PFSK-1 (cell line): ENCODE measurements around the gene ZNF768.

Experiments
- FOXP2 ChIP-seq: optimal IDR thresholded peaks from 2 replicates; pipeline ENCODE3; 2011; ENCODE audit warnings: borderline replicate concordance, control low read depth, inconsistent platforms; ENCODE audit not compliant: insufficient read depth; ENCODE audit errors: extremely low read length, extremely low read depth
- POLR2AphosphoS5 ChIP-seq: IDR thresholded peaks from 2 replicates; pipeline ENCODE4 v1.6.1; 2012; ENCODE audit warnings: low read depth, mild to moderate bottlenecking, control low read depth, low read length, moderate library complexity
- REST ChIP-seq, 2 experiments: IDR thresholded peaks; 2 replicates each; pipeline versions ENCODE4 v1.6.1 to v1.8.0; 2011 to 2012; ENCODE audit warnings: low read depth in 2 of 2, low read length in 2 of 2, control low read depth in 1 of 2, inconsistent platforms in 1 of 2, mild to moderate bottlenecking in 1 of 2, moderate library complexity in 1 of 2; ENCODE audit not compliant: insufficient read depth in 1 of 2
- SIN3A ChIP-seq: IDR thresholded peaks from 2 replicates; pipeline ENCODE4 v1.6.1; 2012; ENCODE audit warnings: mild to moderate bottlenecking, low read length, moderate library complexity, borderline replicate concordance; ENCODE audit not compliant: insufficient read depth
- TAF1 ChIP-seq: IDR thresholded peaks from 2 replicates; pipeline ENCODE4 v1.6.1; 2012; ENCODE audit warnings: low read length, control low read depth, borderline replicate concordance; ENCODE audit not compliant: insufficient read depth

ZNF768 gene

DNA sequence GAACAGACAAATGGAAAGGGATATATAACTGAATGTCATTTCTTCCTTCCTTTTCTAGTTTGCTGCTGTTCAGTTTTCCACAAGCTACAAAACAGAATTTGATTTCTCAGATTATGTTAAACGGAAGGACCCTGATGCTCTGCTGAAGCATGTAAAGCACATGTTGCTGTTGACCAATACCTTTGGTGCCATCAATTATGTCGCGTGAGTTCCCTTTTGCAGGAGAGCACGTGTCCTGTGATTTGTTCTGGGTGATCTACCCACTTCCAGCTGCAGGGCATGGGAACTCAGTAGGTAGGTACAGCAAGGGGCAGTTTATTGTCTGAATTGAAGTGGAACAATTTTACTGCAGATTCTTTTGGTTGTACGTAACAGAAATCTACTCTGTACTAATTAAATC, 45.0 kb downstream of the ZNF768 start:
- no peak for TF ChIP-seq SIN3A
- no peak for TF ChIP-seq TAF1
- TF ChIP-seq FOXP2, result no peak
- no peak for TF ChIP-seq POLR2AphosphoS5
- no peak for TF ChIP-seq REST (IDR thresholded peaks at IDR 0.05; ENCODE audit: insufficient read depth in 1 of 2, low read depth in 2 of 2, low read length in 2 of 2)

GRCh38 chr16:30478766-30479478, 47.4 kb downstream of the ZNF768 start:
- TF ChIP-seq TAF1, result no peak
- TF ChIP-seq POLR2AphosphoS5, result no peak
- no peak for TF ChIP-seq FOXP2
- no peak for TF ChIP-seq SIN3A
- no peak for TF ChIP-seq REST (IDR thresholded peaks at IDR 0.05; ENCODE audit: insufficient read depth in 1 of 2, low read depth in 2 of 2, low read length in 2 of 2)

DNA sequence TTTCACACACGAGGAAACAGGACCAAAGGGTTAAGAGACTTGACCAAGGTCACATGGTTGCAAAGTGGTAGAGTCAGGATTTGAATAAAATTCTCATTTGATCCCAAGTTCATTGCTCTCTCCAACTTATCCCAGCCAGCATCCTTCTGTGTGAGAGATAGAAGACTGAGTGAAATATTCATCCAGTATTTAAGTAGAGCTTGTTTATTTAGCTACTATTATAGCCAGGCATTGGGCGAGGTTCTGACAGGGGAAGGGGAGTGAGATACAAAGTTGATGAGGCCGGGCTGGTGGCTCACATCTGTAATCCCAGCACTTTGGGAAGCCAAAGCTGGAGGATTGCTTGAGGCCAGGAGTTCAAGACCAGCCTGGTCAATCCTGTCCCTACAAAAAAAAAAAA, 49.4 kb downstream of the ZNF768 start:
- TF ChIP-seq FOXP2 (no peak), REST (IDR thresholded peaks at IDR 0.05; ENCODE audit: insufficient read depth in 1 of 2, low read depth in 2 of 2, low read length in 2 of 2) (no peak), SIN3A (no peak)

DNA sequence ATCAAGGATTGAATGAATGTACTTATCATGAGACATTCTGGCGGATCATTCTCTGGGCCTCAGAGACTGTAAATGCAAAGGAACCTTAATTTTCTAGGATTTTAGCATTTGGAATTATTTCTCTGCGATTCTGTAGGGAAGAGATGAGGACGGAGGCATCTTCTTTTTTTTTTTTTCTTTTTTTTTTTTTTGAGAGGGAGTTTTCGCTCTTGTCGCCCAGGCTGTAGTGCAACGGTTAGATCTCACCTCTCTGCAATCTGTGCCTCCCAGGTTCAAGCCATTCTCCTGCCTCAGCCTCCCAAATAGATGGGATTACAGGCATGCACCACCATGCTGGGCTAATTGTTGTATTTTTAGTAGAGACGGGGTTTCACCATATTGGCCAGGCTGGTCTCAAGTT, 51.7 kb downstream of the ZNF768 start:
- TF ChIP-seq FOXP2 (no peak), TAF1 (no peak), REST (IDR thresholded peaks at IDR 0.05; ENCODE audit: insufficient read depth in 1 of 2, low read depth in 2 of 2, low read length in 2 of 2) (no peak), SIN3A (no peak), POLR2AphosphoS5 (no peak)

DNA sequence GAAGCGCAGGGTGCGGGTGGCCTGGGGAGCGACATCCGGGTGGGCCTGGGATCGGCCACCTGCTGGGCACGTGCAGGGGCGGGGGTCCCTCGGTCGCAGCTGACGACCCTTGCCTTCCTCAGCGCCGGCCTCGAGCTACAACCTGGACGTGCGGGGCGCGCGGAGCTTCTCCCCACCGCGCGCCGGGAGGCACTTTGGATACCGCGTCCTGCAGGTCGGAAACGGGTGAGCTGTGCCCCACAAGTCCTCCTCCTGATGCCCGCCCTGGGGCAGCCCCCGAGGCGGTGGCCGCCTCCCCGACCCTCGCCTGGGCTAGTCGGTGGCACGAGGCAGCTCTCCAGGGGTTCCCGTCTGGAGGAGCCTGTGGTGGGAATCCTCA, 52.3 kb downstream of the ZNF768 start:
- TF ChIP-seq SIN3A, result no peak
- TF ChIP-seq TAF1, result no peak
- no peak for TF ChIP-seq POLR2AphosphoS5
- TF ChIP-seq REST (IDR thresholded peaks at IDR 0.05; ENCODE audit: insufficient read depth in 1 of 2, low read depth in 2 of 2, low read length in 2 of 2), result no peak
- no peak for TF ChIP-seq FOXP2
